ENCODE data around the gene MRPS7.

Gene MRPS7

DNA sequence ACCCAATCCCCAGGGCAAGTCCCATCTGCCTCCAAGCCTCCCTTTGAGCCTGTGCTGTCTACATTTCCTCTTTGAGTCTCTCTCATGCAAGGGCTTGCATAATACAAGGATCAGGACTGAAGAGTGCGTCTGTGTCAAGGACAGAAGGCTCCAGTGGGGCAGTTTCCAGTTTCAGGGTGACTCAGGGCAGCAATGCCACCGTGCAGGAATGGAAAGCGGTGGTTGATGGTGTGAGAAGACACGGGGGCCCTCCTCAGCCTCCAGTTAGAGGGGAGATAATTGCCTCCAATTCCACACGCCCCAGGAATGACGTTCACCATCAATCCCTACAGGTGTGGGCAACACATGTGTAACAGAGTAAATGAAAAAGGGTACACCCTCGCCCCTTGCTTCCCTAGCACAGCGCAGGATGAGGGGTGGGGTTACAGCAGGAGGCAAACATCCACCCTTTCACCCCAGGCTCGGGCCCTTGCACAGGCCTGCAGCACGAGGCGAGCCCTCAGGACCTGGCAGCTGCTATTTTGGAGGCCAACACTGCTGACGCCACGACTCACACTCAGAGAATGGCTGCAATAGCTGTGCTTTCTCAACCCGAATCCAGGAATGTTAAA is 52.4 kb downstream of the MRPS7 start:
- DNase-seq, result peak; percentile 91 to 95

DNA sequence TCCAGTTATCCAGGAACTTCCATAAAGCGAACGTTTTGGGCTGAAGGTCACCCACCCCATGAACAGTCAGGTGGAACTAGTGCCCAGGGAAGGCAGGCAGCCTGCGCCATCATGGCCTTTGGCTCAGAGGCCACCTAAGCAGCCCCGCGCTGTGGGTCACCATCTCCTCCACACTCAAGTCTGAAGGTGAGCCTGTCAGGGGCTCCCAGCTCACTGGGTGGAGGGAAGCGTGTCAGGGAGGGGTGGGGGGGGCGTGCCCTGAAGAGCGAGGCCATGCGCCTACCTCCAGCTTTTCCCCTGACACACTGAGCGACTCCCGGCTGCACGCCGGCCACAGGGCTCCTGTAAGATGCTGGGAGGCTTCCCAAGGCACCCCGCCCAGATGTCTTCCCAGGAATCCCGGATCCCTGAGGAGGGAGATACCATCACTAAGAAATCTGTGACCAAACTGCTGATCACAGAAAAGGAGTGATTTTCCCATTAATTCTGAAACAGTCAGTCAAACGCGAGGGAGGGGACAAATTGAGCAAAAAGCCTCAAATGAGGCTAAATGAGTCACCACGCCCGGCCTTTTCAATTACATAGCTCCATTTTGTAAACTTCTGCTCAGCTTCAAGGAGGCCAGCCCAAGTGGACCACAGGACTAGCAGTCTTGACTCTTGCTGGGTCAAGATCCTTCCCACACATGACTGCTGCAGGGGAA is 54.0 kb downstream of the MRPS7 start:
- peak; percentile 88 to 92 for DNase-seq

Data from inflammatory macrophage treated with lipopolysaccharide for 1 hour (primary cell).